NCI-H748 (cell line): ENCODE measurements around the gene MYO3B.
A peak's percentile ranks its signal among the peaks of the same experiment; 100 is the strongest.

Experiments
- DNase-seq: peaks from one replicate; lab custom pipeline; 2025; ENCODE audit not compliant: unreplicated experiment; lab: John Stamatoyannopoulos, UW

The MYO3B gene

DNA sequence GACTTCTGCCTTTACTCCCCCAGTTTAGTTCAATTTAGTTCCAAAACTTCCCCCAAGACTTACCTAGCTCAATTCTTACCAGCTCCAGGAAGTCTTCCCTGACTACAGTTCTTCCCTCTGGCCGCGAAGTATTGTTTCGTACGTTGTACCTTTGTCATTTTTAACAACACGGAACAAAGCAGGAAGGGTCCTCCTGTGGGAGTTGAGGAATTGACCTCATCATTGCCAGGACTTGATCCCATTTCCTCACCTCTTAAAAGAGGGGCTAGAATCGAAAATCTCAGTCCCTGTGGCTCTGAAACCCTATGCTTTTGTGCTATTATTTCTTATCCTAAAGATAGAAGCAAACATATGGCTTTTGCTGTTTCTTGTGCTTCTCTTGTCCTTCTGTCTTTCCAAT lies 187.1 kb downstream of the MYO3B start:
- DNase-seq = no peak

GRCh38 chr2:170365686-170366085 lies 187.7 kb downstream of the MYO3B start:
- DNase-seq = peak; percentile 16

- DNase-seq = no peak
Observed at GRCh38 chr2:170368370-170368769, 190.4 kb downstream of the MYO3B start.

- DNase-seq = no peak
Observed at GRCh38 chr2:170369228-170369627, 191.3 kb downstream of the MYO3B start.

DNA sequence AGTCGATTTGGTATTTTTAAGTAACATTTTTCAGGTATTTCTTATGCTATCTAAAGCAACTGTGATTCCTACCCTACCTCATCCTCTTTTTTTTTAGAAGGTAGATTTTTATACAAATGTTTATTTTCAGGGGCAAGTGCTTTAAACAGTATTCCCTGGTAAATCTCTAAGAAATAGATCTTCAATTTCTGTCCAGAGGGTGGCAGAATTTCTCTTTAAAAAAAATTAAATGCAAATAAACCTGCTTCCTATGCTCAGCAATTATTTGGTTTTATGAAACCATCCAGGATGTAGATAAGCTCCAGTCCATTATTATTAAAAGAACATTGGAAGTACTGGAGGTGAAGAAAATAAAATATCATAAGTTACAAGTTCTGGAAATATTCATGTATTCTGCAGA lies 191.9 kb downstream of the MYO3B start:
- DNase-seq = peak; percentile 67

- no peak for DNase-seq
Observed at GRCh38 chr2:170371231-170371998, 193.5 kb downstream of the MYO3B start.

GRCh38 chr2:170375192-170375591 lies 197.2 kb downstream of the MYO3B start:
- no peak for DNase-seq

DNA sequence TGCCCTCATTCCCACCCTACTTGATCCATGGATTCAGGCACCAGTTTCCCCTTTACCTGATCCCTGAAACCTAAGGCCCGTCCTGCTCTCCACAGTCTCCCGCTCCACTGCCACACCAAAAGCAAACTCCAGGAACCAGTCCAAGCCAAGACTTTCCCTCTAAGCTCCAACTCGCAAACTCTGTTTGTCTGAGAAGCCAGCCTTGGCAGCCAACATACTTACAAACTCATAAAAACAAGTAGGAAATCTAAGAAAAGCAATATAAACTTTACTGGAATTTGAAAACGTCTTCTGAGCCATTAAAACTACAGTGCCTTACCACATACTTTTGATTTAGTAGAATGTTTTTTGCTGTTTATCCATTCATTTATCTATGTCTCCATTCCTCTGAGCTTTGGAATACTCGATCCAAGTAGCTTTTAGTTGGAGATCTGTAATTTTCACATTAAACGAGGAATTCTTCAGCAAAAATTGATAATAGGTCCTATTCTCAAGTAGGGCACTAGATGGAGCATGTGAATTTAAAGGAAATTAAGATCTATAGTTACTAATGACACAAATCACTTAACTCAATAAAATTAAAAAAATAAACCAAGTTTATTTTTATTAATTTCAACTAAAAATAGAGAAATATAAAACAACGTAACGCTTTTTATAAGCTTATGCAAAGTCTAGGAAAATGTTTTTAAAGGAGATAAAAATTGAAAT lies 199.7 kb downstream of the MYO3B start:
- no peak for DNase-seq

DNA sequence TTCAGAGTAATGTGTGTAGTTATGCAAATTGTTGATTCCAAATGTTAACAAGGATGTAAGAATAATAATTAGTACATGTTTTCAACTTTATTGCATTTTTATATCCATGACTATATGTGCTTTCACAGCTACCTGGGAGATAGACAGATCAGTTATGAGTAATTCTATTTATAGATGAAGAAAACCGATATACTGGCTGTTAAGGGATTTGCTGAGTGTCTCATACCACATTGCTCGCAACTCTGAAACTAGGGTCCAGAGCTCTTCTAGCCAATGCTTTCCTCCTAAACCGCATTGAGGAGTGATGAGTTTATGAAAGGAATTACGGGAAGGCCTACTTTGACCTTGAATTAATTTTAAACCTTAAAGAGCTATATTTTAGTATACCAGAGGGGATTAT lies 202.3 kb downstream of the MYO3B start:
- no peak for DNase-seq

DNA sequence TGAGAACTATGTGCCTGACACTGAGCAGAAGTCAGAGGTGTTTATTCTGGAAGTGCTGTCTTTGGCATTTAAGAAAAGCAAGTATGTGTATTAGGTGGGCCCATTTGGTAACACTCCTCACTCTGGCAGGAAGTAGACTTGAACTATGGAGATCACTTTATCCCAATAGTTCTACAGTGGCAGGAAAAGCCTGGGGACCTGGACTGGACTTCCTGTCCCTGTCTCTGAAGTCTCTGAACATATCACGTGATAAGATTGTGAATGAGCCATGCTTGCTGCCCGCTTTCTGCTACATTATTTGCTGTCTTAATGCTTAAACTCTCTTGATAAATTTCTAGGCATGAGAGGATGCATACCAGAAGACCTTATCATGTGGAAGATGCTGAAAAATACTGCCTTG lies 203.7 kb downstream of the MYO3B start:
- no peak for DNase-seq

DNA sequence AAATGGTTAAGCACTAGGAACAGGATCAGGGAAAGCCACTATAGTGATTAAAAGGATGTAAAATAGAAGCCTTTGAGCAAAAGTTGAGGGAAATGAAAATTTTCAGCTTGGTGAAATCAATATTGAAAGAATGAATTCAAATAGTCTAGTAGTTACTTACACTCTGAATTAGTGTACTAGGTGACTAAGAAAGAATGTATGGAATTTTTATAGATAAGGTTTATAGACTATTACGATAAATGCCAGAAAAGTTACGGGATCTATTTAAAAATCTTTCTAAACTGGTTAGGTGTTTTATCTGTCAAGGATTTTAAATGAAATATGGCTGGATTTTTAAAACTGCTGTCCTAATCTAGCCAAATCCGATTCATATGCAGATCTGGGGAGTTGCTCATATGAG lies 208.6 kb downstream of the MYO3B start:
- no peak for DNase-seq

DNA sequence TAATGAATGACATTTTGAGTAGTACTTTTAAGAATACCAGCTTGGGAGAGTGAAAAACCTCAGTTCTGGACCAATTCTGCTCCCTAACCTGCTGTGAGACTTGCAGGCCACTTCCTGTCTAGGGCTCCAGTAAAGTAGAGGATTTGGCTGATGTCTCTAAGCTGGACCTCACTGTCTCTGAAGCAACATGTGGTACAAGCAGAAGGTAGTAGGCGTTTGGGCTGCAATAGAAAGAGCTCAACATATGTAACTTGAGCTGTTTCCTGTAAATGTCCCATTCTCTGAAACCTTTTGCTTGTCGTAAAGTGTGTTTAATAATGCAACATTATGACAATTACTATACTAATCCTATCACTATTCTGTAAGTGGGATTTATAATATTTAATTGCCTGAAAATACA lies 213.1 kb downstream of the MYO3B start:
- DNase-seq = no peak

DNA sequence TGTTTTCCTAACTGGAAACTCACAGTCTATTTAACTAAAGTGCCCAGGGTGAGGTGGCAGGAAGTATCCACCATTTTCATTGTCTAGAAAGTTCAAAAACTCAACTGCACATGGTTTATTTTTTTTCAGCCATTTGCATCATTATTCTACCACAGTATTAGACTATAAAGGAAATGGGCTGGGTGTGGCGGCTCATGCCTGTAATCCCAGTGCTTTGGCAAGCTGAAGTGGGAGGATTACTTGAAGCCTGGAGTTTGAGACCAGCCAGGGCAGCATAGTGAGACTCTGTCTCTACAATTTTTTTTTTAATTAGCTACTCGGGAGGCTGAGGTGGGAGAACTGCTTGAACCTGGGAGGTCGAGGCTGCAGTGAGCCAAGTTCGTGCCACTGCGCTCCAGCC lies 213.8 kb downstream of the MYO3B start:
- no peak for DNase-seq

DNA sequence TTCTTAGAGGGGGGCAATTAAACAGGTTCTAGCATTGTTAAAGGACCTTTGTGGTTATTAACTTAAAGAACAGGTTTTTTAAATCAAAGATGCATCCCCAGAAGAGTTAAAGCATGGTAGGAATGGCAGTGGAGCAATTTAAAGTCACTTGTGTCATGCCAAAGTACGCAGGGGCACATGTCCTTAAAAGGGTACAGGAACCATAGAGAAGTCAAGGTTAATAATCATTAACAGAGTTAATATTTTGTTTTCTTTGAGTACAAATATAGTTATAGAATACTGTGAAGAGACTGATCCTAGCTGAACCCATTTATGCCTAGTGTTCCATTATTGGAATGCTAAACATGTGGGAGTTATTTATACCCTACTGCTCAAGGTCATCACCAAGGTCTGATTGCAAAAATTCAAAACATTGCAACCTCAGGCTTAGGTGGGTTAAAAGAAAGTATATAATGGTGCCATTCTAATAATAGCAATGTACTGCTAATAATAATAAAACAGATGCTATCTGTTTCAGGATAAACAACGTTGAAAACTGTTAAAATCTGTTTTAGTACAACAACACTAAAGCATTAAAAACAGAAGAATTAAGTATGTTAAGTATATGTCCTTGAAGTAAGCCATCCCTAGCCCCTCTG lies 216.0 kb downstream of the MYO3B start:
- no peak for DNase-seq

GRCh38 chr2:170394641-170395387 lies 216.9 kb downstream of the MYO3B start:
- DNase-seq = no peak

- DNase-seq = peak; percentile 47
Observed at GRCh38 chr2:170396799-170397459, 219.0 kb downstream of the MYO3B start.

DNA sequence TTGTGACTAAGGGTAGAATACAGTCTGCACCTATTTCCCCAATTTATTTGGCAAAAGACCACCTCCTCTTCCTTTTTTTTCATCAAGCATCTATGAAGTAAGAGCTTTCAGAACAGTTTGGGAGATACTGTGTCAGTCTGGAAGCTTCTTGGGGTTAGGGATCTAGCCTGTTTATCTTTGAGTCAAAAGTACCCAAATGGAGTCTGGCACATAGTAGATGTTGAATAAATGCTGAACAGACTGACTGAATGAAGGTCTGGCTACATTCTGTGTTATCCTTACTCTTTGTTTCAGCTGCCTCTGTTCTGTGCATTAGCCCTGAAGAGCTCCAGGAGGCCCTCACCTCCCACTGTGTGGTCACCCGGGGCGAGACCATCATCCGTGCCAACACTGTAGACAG lies 223.2 kb downstream of the MYO3B start:
- DNase-seq = no peak

- no peak for DNase-seq
Observed at GRCh38 chr2:170404846-170405245, 226.9 kb downstream of the MYO3B start.

DNA sequence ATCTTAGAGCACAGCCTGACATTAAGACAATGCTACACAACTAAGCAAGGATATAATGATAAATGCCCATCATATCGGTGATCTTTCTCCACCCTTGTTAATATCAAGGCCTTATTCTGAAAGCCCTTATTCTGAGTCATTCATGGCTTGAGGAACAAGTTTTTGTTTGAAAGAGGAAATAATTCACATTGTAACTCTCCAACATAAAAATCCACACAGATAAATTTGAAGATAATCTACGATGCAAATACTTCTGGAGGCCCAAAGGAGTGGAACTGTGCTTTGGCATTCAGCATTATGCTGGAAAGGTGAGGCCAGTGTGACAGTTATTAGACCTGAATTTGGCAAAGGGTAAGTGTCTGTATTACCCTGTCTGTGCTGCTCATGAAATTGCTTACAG lies 227.4 kb downstream of the MYO3B start:
- no peak for DNase-seq

GRCh38 chr2:170408461-170409163 lies 230.7 kb downstream of the MYO3B start:
- peak; percentile 77 for DNase-seq
